HUDEP-2 (cell line): Measurements from ENCODE around the gene AKAP10.
"Not testable (repeated sequence)": the region's sequence is repeated elsewhere in the genome, so short reads cannot be mapped to it uniquely, and the experiment has no call there.

ENCODE experiments used
- DNase-seq, 76 experiments: peaks; one replicate each; lab custom pipeline; 2025; ENCODE audit not compliant: unreplicated experiment in 76 of 76; lab: John Stamatoyannopoulos, UW

The AKAP10 gene

DNA sequence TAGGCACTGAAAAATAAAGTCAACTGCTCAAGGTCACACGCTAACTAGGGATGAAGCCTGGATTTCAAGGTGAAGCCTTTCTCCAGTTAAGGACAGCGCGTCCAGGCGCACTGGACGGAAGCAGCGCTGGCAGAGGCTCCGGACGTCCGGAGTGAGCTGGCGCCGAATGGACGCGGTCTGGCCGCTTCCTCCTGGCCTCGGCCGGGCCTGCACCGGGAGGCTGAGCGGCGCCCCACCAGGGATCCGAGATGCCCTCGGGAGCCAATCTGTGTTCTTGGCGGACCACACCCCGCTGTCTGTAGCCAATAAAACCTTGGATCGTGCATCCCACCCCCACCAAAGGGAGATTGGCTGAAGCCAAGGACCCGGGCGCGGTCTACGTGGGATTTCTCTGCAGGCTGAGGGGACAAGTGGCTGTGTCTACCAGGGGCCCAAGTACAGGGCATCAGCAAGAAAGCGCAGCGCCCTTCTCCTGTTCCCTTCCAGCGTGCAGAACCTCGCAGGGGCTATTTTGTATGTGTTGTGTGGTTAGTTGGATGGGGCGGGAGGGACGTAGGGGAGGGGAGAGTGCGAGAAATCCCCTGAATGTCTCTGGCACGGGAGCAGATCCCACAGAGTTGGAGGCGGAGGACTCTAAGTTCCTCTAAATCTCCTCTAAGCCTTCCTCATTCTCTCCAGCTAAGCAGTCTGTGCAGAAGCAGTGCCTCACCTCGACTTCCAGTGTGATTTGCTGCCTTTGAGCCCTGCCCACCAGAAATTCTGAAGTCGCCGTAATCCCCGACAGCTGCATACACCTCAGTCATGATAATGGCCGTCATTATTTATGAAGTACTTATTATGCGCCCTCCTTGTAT, 2.5 kb upstream of the AKAP10 start:
- DNase-seq: no peak

DNA sequence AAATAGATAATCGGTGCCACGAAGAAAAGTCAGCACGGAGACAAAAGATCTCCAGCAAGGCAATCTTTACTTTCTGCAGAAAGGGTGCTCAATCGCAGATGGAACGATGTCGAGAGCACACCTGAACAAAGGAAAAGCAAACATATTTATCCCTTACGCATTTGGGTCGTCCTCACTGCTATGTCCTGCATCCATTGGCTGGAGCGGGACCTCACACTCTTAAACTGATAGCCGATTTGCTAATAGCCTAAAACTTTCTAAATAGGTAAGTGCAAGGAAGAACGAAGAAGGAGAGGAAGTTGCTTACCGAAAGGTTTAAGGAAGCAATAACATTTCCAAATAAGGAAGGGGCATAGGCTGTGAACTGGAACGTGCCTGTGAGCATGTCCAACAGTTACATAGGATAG, 1.2 kb upstream of the AKAP10 start:
- DNase-seq: no peak

GRCh38 chr17:19978209-19978802, 678 bp upstream of the AKAP10 start:
- DNase-seq: peak in 41 of 76 experiments; percentile 9 to 82 (median 53)

DNA sequence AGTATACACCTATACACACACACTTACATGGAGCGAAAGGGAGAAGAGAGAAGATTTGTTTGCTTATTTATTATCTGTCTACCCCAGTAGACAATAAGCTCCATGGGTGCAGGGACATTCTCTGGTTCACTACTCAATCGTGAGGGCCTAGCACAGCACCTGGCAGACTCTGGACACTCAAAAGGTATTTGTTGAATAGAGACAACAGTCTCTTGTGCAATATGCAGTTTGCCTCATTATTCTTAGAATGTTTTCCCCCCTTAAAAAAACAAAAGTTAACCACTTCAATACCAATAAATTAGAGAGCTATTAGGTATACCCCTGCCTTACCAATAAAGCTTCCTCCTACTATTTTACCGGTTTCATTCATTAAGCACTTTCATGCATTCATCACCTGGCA, 2.0 kb downstream of the AKAP10 start:
- DNase-seq: no peak

- no peak for DNase-seq
Observed at GRCh38 chr17:19973156-19973555, 4.5 kb downstream of the AKAP10 start.

GRCh38 chr17:19962954-19963353, 14.7 kb downstream of the AKAP10 start:
- not testable (repeated sequence) for DNase-seq

DNA sequence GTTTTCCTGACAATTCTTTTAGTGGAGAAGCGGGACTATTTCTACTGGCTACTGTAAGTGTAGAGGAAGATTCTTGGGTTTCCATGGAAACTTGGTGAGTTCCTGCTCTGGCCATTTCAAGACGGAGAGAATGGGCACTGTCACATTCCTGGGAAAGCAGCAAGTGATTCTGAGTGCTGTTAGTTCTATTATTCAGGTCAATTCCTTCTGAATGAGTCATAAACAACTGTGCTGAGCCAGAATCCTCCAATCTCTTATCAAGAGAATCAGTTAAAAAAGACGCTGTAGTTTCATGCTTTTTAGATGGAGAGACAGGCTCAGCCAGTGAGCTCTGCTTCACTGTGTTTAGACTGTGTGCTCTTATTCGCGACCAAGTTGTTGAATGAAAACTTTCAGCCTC, 19.6 kb downstream of the AKAP10 start:
- peak in 3 of 76 experiments; percentile 4 to 14 (median 13) for DNase-seq

DNA sequence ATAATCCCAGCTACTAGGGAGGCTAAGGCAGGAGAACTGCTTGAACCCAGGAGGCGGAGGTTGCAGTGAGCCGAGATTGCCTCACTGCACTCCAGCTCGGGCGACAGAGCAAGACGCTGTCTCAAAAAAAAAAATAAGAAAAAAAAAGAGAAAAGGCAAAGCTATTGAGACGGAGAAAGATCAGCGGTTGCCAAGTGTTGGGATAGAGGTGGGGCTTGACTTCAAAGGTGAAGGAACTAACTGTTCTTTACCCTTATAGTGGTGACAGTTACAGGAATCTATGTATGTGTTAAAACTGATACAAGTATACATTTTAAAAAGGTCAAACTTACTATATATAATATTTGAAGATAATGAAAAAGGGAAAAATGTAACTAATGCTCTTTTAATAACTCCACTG, 22.5 kb downstream of the AKAP10 start:
- DNase-seq: no peak

GRCh38 chr17:19951411-19951810, 26.2 kb downstream of the AKAP10 start:
- not testable (repeated sequence) for DNase-seq

GRCh38 chr17:19950624-19951195, 26.9 kb downstream of the AKAP10 start:
- not testable (repeated sequence) for DNase-seq

GRCh38 chr17:19948116-19948943, 29.3 kb downstream of the AKAP10 start:
- no peak for DNase-seq

DNA sequence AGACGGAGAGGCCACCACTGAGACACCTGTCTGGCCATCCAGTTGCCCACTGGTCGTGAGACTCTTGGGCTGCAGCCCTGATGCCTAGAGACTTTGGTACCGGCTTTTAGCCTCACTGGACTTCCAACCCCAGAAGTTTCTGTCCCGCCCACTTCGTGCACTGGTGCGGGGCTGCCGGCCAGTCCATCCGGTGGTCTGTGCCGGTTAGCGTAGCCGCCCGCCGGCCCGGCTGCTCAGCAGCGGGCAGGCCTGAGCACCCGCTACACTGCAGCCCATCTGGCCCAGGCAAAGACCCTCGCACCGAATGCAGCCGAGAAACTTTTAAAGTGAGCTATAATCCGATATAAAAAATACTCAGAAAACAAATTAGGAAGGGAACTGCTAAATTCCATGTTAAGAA, 30.7 kb downstream of the AKAP10 start:
- DNase-seq: no peak

DNA sequence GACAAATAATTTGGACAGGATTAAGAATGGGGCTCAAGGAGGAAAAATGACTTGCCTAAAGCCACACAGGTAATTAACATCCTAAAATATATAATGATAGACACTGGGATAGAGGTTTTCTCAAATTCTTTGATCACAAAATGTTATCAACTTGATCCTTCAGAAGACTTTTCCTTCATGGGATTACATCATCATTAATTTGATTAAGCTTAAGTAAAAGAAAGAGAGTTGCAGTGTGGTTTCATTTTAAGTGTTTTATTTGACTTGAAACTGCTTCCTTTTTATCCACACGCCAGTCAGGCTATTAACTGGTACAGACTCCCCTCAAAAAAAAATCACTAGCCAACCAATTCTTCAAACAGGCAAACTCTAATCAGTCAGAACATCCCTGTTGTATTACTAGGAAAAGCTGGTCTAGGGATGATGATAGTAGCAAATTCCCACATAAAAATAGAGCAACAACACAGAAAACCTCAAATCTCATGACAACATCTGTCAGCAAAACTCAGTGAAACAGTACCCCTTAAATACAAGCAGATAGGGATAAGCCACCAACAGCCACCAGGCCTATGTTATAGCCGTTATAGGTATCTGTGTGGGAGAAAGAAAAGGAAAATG, 32.5 kb downstream of the AKAP10 start:
- DNase-seq: peak in 4 of 76 experiments; percentile 9 to 40 (median 24)

- no peak for DNase-seq
Observed at GRCh38 chr17:19943599-19943998, 34.0 kb downstream of the AKAP10 start.

DNA sequence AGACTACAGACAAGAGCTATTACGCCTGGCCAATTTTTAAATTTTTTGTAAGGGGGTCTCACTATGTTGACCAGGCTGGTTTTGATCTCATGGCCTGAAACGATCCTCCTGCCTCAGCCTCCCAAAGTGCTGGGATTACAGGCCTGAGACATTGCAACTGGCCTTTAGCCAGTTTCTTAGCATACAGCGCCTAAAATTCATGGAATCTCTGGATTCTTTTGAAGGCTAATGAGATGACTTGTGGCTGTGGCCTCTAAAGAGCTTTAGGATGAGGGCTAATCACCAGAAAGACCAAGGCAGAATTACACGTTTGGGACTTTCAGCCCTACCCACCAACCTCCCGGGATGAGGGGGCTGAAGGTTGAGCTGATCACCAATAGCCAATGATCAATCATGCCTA, 34.6 kb downstream of the AKAP10 start:
- no peak for DNase-seq

GRCh38 chr17:19940722-19941464, 36.7 kb downstream of the AKAP10 start:
- no peak for DNase-seq

- DNase-seq: no peak
Observed at GRCh38 chr17:19939993-19940721, 37.5 kb downstream of the AKAP10 start.

- no peak for DNase-seq
Observed at GRCh38 chr17:19938736-19939135, 38.9 kb downstream of the AKAP10 start.

DNA sequence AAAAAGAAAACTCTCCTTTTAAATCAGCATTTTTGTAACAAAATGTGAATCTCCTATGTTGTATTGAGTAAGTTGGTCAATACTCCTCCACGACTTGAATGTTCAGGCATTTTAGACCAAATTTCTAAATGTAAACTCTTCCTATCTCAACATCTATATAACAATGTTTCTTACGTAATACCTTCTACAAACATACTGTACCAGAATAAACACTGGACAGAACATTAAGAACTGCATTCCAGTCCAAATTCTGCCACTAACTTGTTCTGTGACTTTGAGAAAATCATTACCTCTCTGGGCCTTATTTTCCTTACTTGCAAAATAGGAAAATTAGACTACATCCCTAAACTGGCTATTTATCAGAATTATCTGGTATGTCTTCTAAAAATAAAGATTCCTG, 40.1 kb downstream of the AKAP10 start:
- DNase-seq: no peak
